Prostate gland (tissue), 2 donors: Measurements from ENCODE around the gene CCDC154. TPM values are rescaled to one million over a fixed set of nuclear protein-coding genes. Genes with fewer than 3 reads are reported as not detected.

Experiments
- DNase-seq: peaks from one replicate; pipeline ENCODE4 v3.0.0-alpha.2; 2019; ENCODE audit warnings: low spot score
- H3K27ac ChIP-seq, 2 donors: fragments of 200-600 bp; sonication (generic); 2 replicates each; pipeline ENCODE4 v1.5.1; 2017 to 2019
- H3K27me3 ChIP-seq: fragments of 200-600 bp; sonication (generic); replicated peaks from 2 replicates; pipeline ENCODE4 v1.5.1; 2019; ENCODE audit not compliant: insufficient read depth
- H3K36me3 ChIP-seq, 2 donors: fragments of 200-600 bp; sonication (generic); 1 replicate in 1 of 2; 2 replicates in 1 of 2; pipeline versions ENCODE4 v1.5.1 to v1.8.1; 2017 to 2019
- H3K4me1 ChIP-seq: fragments of 200-600 bp; sonication (generic); replicated peaks from 2 replicates; pipeline ENCODE4 v1.5.1; 2019
- H3K4me3 ChIP-seq, 2 donors: fragments of 200-600 bp; sonication (generic); 2 replicates each; pipeline ENCODE4 v1.5.1; 2017 to 2019
- H3K9me3 ChIP-seq: fragments of 200-600 bp; sonication (generic); 2 replicates; pipeline ENCODE4 v1.5.1; 2017
- CTCF ChIP-seq, 4 experiments: fragments of 200-600 bp in 2 of 4; fragments of 450-650 bp in 2 of 4; sonication (generic) in 2 of 4; IDR thresholded peaks; 1 replicate in 3 of 4; 2 replicates in 1 of 4; pipeline ENCODE4 v1.5.1; 2016 to 2019; ENCODE audit warnings: antibody characterized with exemption in 4 of 4, mild to moderate bottlenecking in 2 of 4, moderate library complexity in 2 of 4
- POLR2A ChIP-seq: fragments of 450-650 bp; IDR thresholded peaks from one replicate; pipeline ENCODE4 v1.6.1; 2016; ENCODE audit warnings: antibody characterized with exemption, mild to moderate bottlenecking
- POLR2AphosphoS5 ChIP-seq: sonication (generic); formaldehyde crosslinking; IDR thresholded peaks from one replicate; pipeline ENCODE4 v1.6.1; 2017; ENCODE audit warnings: antibody characterized with exemption
- WGBS: methylation state at CpG from one replicate; pipeline ENCODE4 v1.1.5; 2018; 5-methylcytosine and 5-hydroxymethylcytosine counted together
- intact Hi-C: fragments of 100-400 bp; cut with DNase I; formaldehyde crosslinking; loops from one replicate; pipeline ENCODE4 v1.14.2; 2022
- total RNA-seq, 2 donors: library from RNA; depleted of rRNA; stranded (reverse); fragments of >200 nt; gene quantifications; one replicate each; pipeline ENCODE4 v1.1.0, GENCODE V29; 2016

The CCDC154 gene
- total RNA-seq, 2 donors from 2014 or later: 5.7 TPM; not detected in 1

- intact Hi-C loops: no loop called here
- Histone ChIP-seq H3K36me3 (no peaks in the 10 kb centered on the region), H3K9me3 (no peaks in the 10 kb centered on the region), H3K4me3 (no peak overlapping the region), H3K27ac (no peak overlapping the region), H3K27me3 (no peaks in the 10 kb centered on the region), H3K4me1 (no peaks in the 10 kb centered on the region)
- no peak for DNase-seq
- WGBS: 83% methylated on average over 24 of the region's 27 CpGs
- TF ChIP-seq CTCF (IDR thresholded peaks at IDR 0.05) (no peak), POLR2A (no peak), POLR2AphosphoS5 (no peak)
These were observed 5.2 kb downstream of the CCDC154 start for GRCh38 chr16:1439058-1439698.

GRCh38 chr16:1438229-1439057, 5.9 kb downstream of the CCDC154 start:
- Histone ChIP-seq H3K4me3 (no peak overlapping the region), H3K9me3 (no peaks in the 10 kb centered on the region), H3K27ac (no peak overlapping the region), H3K27me3 (no peaks in the 10 kb centered on the region), H3K36me3 (no peaks in the 10 kb centered on the region), H3K4me1 (no peaks in the 10 kb centered on the region)
- WGBS: 78% methylated on average over 35 of the region's 35 CpGs
- no peak for DNase-seq
- intact Hi-C loops: no loop called here
- TF ChIP-seq POLR2AphosphoS5 (no peak), CTCF (IDR thresholded peaks at IDR 0.05) (no peak), POLR2A (no peak)

GRCh38 chr16:1437606-1438005, 6.8 kb downstream of the CCDC154 start:
- no peaks in the 10 kb centered on the region for H3K9me3 ChIP-seq
- H3K27ac ChIP-seq: no peak overlapping the region
- no peaks in the 10 kb centered on the region for H3K4me1 ChIP-seq
- no peak for DNase-seq
- H3K27me3 ChIP-seq: no peaks in the 10 kb centered on the region
- TF ChIP-seq POLR2A: no peak
- TF ChIP-seq CTCF (IDR thresholded peaks at IDR 0.05): no peak
- no peak for TF ChIP-seq POLR2AphosphoS5
- intact Hi-C loops: no loop called here
- H3K4me3 ChIP-seq: no peak overlapping the region
- H3K36me3 ChIP-seq: no peaks in the 10 kb centered on the region
- WGBS: 79% methylated on average over 14 of the region's 22 CpGs

GRCh38 chr16:1436731-1437355, 7.5 kb downstream of the CCDC154 start:
- Histone ChIP-seq H3K27ac (no peak overlapping the region), H3K4me1 (no peaks in the 10 kb centered on the region), H3K36me3 (no peaks in the 10 kb centered on the region), H3K9me3 (no peaks in the 10 kb centered on the region), H3K4me3 (no peak overlapping the region), H3K27me3 (no peaks in the 10 kb centered on the region)
- 86% methylated on average over 47 of the region's 47 CpGs for WGBS
- intact Hi-C loops: no loop called here
- TF ChIP-seq POLR2A: no peak
- TF ChIP-seq CTCF (IDR thresholded peaks at IDR 0.05): no peak
- no peak for TF ChIP-seq POLR2AphosphoS5
- DNase-seq: no peak
